Endothelial cell of umbilical vein (primary cell): ENCODE measurements around the gene ZNF514. TPM values are rescaled to one million over a fixed set of nuclear protein-coding genes. Genes with fewer than 3 reads are reported as not detected.

ENCODE experiments used
- BruUV-seq: library from RNA; stranded (reverse); fragments of 400-500 nt; replicated peaks from 2 replicates; lab custom pipeline; 2021; lab: Mats Ljungman, UMichigan
- CTCF ChIA-PET: fragments of 300-600, 350-600 bp; sonication (Branson Sonifier 250); formaldehyde crosslinking; loops from one replicate; lab custom pipeline; 2021; ENCODE audit warnings: antibody characterized with exemption, inconsistent platforms; lab: Charles Lee
- POLR2A ChIA-PET: fragments of 300-600, 350-600 bp; sonication (Branson Sonifier 250); formaldehyde crosslinking; loops from one replicate; lab custom pipeline; 2021; ENCODE audit warnings: antibody characterized with exemption, inconsistent platforms; lab: Charles Lee
- DNase-seq: peaks from one replicate; pipeline ENCODE4 v3.0.0-alpha.2; 2011; ENCODE audit warnings: low read depth, low spot score
- FAIRE-seq: peaks from 2 replicates; lab custom pipeline; 2011; peaks lifted over from hg19 to GRCh38; lab: Jason Lieb, UNC
- H2AFZ ChIP-seq: 2 replicates; pipeline ENCODE4 v1.6.0; 2012; ENCODE audit warnings: low read depth, low read length, control low read depth, inconsistent platforms
- H3K27ac ChIP-seq: 2 replicates; pipeline ENCODE4 v1.5.1; 2011; ENCODE audit warnings: low read depth, mild to moderate bottlenecking, control low read depth, low read length, moderate library complexity; ENCODE audit not compliant: insufficient read depth
- H3K27me3 ChIP-seq, 2 experiments: 2 replicates each; pipeline versions ENCODE4 v1.6.0 to v1.6.1; 2011; ENCODE audit warnings: low read length in 2 of 2, mixed read lengths in 1 of 2; ENCODE audit not compliant: control insufficient read depth in 2 of 2, insufficient read depth in 2 of 2
- H3K36me3 ChIP-seq, 2 experiments: 2 replicates in 1 of 2; 3 replicates in 1 of 2; pipeline ENCODE4 v1.5.1; 2011; ENCODE audit warnings: low read length in 2 of 2, mild to moderate bottlenecking in 1 of 2, moderate library complexity in 1 of 2; ENCODE audit not compliant: control insufficient read depth in 2 of 2, insufficient read depth in 2 of 2; ENCODE audit errors: extremely low read depth in 1 of 2
- H3K4me1 ChIP-seq: 3 replicates; pipeline ENCODE4 v1.5.1; 2011; ENCODE audit warnings: mild to moderate bottlenecking, low read length; ENCODE audit not compliant: control insufficient read depth, insufficient read depth; ENCODE audit errors: extremely low read depth
- H3K4me2 ChIP-seq: 2 replicates; pipeline ENCODE4 v1.6.1; 2011; ENCODE audit warnings: low read length, control low read depth, mixed read lengths; ENCODE audit not compliant: insufficient read depth
- H3K4me3 ChIP-seq, 3 experiments: fragments of 200-600 bp in 1 of 3; sonication (generic), shearing (Covaris generic) in 1 of 3; replicated peaks in 1 of 3; 2 replicates each; pipeline ENCODE4 v1.5.1; 2011 to 2016; ENCODE audit warnings: control low read depth in 3 of 3, low read length in 3 of 3, mild to moderate bottlenecking in 2 of 3, inconsistent platforms in 1 of 3, low read depth in 1 of 3, moderate library complexity in 1 of 3; ENCODE audit not compliant: insufficient read depth in 1 of 3
- H3K79me2 ChIP-seq: 2 replicates; pipeline ENCODE4 v1.6.0; 2012; ENCODE audit warnings: low read length, inconsistent platforms; ENCODE audit not compliant: control insufficient read depth, insufficient read depth
- H3K9ac ChIP-seq: replicated peaks from 2 replicates; pipeline ENCODE3; 2011; ENCODE audit warnings: low read length, control low read depth; ENCODE audit not compliant: insufficient read depth; ENCODE audit errors: extremely low read depth
- H3K9me1 ChIP-seq: replicated peaks from 3 replicates; pipeline ENCODE4 v1.6.0; 2011; ENCODE audit warnings: mild to moderate bottlenecking, low read length; ENCODE audit not compliant: control insufficient read depth, insufficient read depth; ENCODE audit errors: extremely low read depth
- H3K9me3 ChIP-seq: replicated peaks from 2 replicates; pipeline ENCODE4 v1.5.1; 2012; ENCODE audit warnings: low read length, inconsistent platforms; ENCODE audit not compliant: control insufficient read depth, insufficient read depth
- H4K20me1 ChIP-seq: replicated peaks from 2 replicates; pipeline ENCODE3; 2011; ENCODE audit warnings: mild to moderate bottlenecking, low read length; ENCODE audit not compliant: control insufficient read depth, insufficient read depth; ENCODE audit errors: extremely low read depth
- FOS ChIP-seq: IDR thresholded peaks from 2 replicates; pipeline ENCODE4 v1.6.1; 2011; ENCODE audit warnings: mild to moderate bottlenecking, low read length, moderate library complexity, borderline replicate concordance; ENCODE audit not compliant: insufficient read depth
- JUN ChIP-seq: IDR thresholded peaks from 2 replicates; pipeline ENCODE4 v1.6.1; 2011; ENCODE audit warnings: borderline replicate concordance, low read depth; ENCODE audit not compliant: insufficient read length, insufficient read depth
- MYC ChIP-seq: IDR thresholded peaks from one replicate; pipeline ENCODE4 v1.6.1; 2011; ENCODE audit warnings: mild to moderate bottlenecking, low read depth, low read length
- POLR2A ChIP-seq: IDR thresholded peaks from 2 replicates; pipeline ENCODE4 v1.6.1; 2012; ENCODE audit warnings: low read depth, mild to moderate bottlenecking, control low read depth, low read length
- POLR2AphosphoS5 ChIP-seq: IDR thresholded peaks from 2 replicates; pipeline ENCODE4 v1.6.1; 2012; ENCODE audit warnings: low read depth, mild to moderate bottlenecking, control low read depth, low read length, moderate library complexity; ENCODE audit not compliant: insufficient read depth
- dilution Hi-C: fragments of 300-500 bp; cut with MboI; formaldehyde crosslinking; loops from one replicate; pipeline ENCODE4 v1.15.0; 2019; ENCODE audit warnings: low sequenced_read_pairs; ENCODE audit not compliant: extremely low pct_ligation_motif_present
- intact Hi-C: fragments of 100-400 bp; cut with micrococcal nuclease; formaldehyde crosslinking; loops from one replicate; pipeline ENCODE4 v1.10.0; 2022
- polyA plus RNA-seq, 4 experiments: library from polyadenylated mRNA; depleted of rRNA in 3 of 4; stranded (reverse) in 3 of 4; unstranded in 1 of 4; fragments of >200 nt; gene quantifications; 2 replicates each; pipeline versions ENCODE4 v1.2.1 to v1.2.3, GENCODE V29; 2011 to 2012; ENCODE audit warnings: missing spikeins in 1 of 4
- total RNA-seq: library from RNA; stranded (reverse); gene quantifications from 2 replicates; pipeline ENCODE4 v1.2.3, GENCODE V29; 2021
- TF ChIP-seq, protein P1 (sequence below): IDR thresholded peaks from 2 replicates; pipeline ENCODE4 v1.6.1; 2011; ENCODE audit not compliant: insufficient read depth, insufficient read length
- TF ChIP-seq, protein P2 (sequence below), 2 donors: IDR thresholded peaks; 1 replicate in 1 of 2; 2 replicates in 1 of 2; pipeline ENCODE4 v1.5.1; 2011; ENCODE audit warnings: low read length in 2 of 2, mild to moderate bottlenecking in 2 of 2, moderate library complexity in 2 of 2, control low read depth in 1 of 2, inconsistent platforms in 1 of 2, low read depth in 1 of 2; ENCODE audit not compliant: insufficient read depth in 1 of 2; ENCODE audit errors: extremely low read depth in 1 of 2

ZNF514 gene
- total and polyA plus RNA-seq, 2 donors (not counting 3 experiments of a cell fraction or from before 2014, with no cell fraction given) = 3.9 to 11.6 TPM

DNA sequence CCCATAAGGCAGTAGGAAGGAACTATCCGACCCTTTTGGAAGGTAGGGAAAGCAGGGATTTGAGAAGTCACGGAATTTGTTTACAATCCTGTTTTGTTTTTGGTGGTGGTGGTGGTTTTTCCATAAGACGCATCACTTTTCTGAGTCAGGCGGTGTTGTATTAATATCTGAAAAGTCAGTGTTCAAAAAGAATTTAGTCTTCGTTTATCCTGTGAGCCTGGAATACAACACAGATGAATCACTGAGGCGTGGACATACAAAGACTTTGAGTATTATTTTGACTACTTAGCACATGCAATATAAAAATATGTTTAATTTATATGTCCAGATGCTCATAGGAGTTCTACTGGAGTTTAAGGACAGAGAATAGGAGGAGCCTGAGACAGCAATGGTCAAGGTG, 48.5 kb upstream of the ZNF514 start:
- POLR2A ChIA-PET = no interaction called here
- H2AFZ ChIP-seq = peak overlapping the region; percentile 90
- CTCF ChIA-PET = no interaction called here
- H3K36me3 ChIP-seq = peaks cover 0 to 9% of the 10 kb centered on the region in 2 experiments
- no peak for FAIRE-seq
- dilution Hi-C loops = no loop called here
- TF ChIP-seq POLR2A (no peak), MYC (no peak), FOS (no peak), JUN (no peak), POLR2AphosphoS5 (no peak)
- TF ChIP-seq, protein P1, sequence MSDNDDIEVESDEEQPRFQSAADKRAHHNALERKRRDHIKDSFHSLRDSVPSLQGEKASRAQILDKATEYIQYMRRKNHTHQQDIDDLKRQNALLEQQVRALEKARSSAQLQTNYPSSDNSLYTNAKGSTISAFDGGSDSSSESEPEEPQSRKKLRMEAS = no peak
- TF ChIP-seq, protein P2, sequence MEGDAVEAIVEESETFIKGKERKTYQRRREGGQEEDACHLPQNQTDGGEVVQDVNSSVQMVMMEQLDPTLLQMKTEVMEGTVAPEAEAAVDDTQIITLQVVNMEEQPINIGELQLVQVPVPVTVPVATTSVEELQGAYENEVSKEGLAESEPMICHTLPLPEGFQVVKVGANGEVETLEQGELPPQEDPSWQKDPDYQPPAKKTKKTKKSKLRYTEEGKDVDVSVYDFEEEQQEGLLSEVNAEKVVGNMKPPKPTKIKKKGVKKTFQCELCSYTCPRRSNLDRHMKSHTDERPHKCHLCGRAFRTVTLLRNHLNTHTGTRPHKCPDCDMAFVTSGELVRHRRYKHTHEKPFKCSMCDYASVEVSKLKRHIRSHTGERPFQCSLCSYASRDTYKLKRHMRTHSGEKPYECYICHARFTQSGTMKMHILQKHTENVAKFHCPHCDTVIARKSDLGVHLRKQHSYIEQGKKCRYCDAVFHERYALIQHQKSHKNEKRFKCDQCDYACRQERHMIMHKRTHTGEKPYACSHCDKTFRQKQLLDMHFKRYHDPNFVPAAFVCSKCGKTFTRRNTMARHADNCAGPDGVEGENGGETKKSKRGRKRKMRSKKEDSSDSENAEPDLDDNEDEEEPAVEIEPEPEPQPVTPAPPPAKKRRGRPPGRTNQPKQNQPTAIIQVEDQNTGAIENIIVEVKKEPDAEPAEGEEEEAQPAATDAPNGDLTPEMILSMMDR (IDR thresholded peaks at IDR 0.05; ENCODE audit: extremely low read depth in 1 of 2, insufficient read depth in 1 of 2, low read depth in 1 of 2, low read length in 2 of 2) = no peak
- H3K9ac ChIP-seq = peak overlapping the region; percentile 35
- no peak for DNase-seq
- intact Hi-C loops = loop anchor here (10.0 kb wide), 1 partner anchor 83 kb away; the partner anchor contains the start of gene MRPS5
- H3K27ac ChIP-seq = no peak overlapping the region
- H3K27me3 ChIP-seq = no peaks in the 10 kb centered on the region
- no TSS peak for BruUV-seq
- H3K79me2 ChIP-seq = no peaks in the 10 kb centered on the region
- H3K9me3 ChIP-seq = peaks cover 3% of the 10 kb centered on the region
- H4K20me1 ChIP-seq = no peaks in the 10 kb centered on the region
- H3K4me3 ChIP-seq = peak overlapping the region; percentile 45 to 74 (median 60)
- peaks cover 4% of the 10 kb centered on the region for H3K4me1 ChIP-seq
- H3K4me2 ChIP-seq = peak overlapping the region; percentile 92
- no peaks in the 10 kb centered on the region for H3K9me1 ChIP-seq
